22Rv1 (cell line): ENCODE results near the gene CUX1.

Experiments used
- H3K27ac ChIP-seq: fragments of 450-650 bp; 2 replicates; pipeline ENCODE4 v1.5.1; 2017
- CTCF ChIP-seq: fragments of 450-650 bp; IDR thresholded peaks from 2 replicates; pipeline ENCODE4 v1.5.1; 2017; ENCODE audit warnings: mild to moderate bottlenecking
- ZFX ChIP-seq: fragments of 450-650 bp; IDR thresholded peaks from 2 replicates; pipeline ENCODE4 v1.6.1; 2017; ENCODE audit warnings: antibody characterized with exemption, borderline replicate concordance

CUX1 gene

GRCh38 chr7:101911800-101912715 lies 94.6 kb downstream of the CUX1 start:
- TF ChIP-seq ZFX (no peak), CTCF (no peak)

GRCh38 chr7:101912716-101913110 lies 95.3 kb downstream of the CUX1 start:
- no peak overlapping the region for H3K27ac ChIP-seq
- TF ChIP-seq CTCF (no peak), ZFX (no peak)

More at GRCh38 chr7:101911800-101912715, 94.6 kb downstream of the CUX1 start:
- H3K27ac ChIP-seq = no peak overlapping the region

GRCh38 chr7:101913247-101913721 lies 95.9 kb downstream of the CUX1 start:
- TF ChIP-seq CTCF (no peak), ZFX (no peak)
- no peak overlapping the region for H3K27ac ChIP-seq

GRCh38 chr7:101913851-101914250 lies 96.4 kb downstream of the CUX1 start:
- no peak for TF ChIP-seq CTCF
- H3K27ac ChIP-seq = no peak overlapping the region

- no peak overlapping the region for H3K27ac ChIP-seq
Observed at GRCh38 chr7:101915000-101915399, 97.6 kb downstream of the CUX1 start.

GRCh38 chr7:101916041-101916800 lies 98.8 kb downstream of the CUX1 start:
- no peak overlapping the region for H3K27ac ChIP-seq
- TF ChIP-seq CTCF (no peak), ZFX (no peak)

More at GRCh38 chr7:101915000-101915399, 97.6 kb downstream of the CUX1 start:
- TF ChIP-seq ZFX (no peak), CTCF (no peak)
